Fibroblast of lung (primary cell): ENCODE results near the gene NDUFA12.

Source experiments
- CTCF ChIP-seq, 2 donors: IDR thresholded peaks in 1 of 2; conservative IDR thresholded peaks in 1 of 2; 1 replicate in 1 of 2; 2 replicates in 1 of 2; pipeline ENCODE4 v1.5.1; 2011 to 2012; ENCODE audit warnings: low read length in 2 of 2, control low read depth in 1 of 2, inconsistent platforms in 1 of 2, low read depth in 1 of 2, mild to moderate bottlenecking in 1 of 2
- EZH2 ChIP-seq: IDR thresholded peaks from 2 replicates; pipeline ENCODE4 v1.5.1; 2012; ENCODE audit warnings: low read length, control low read depth, mild to moderate bottlenecking; ENCODE audit errors: missing control alignments

- TF ChIP-seq CTCF (conservative IDR thresholded peaks at IDR 0.05 in 1 of 2, IDR thresholded peaks at IDR 0.05 in 1 of 2; ENCODE audit: low read depth in 1 of 2, low read length in 2 of 2) (no peak), EZH2 (no peak)
These were observed 400 bp upstream of the NDUFA12 start for GRCh38 chr12:95003921-95004272.
